Activated T-cell treated with anti-CD3 and anti-CD28 coated beads for 48 hours (primary cell): ENCODE measurements around the gene BMP6.

Experiments
- DNase-seq: peaks from one replicate; pipeline ENCODE4 v3.0.0-alpha.2; 2020; ENCODE audit warnings: low read depth

The BMP6 gene

GRCh38 chr6:7725849-7726415 is at the start of gene BMP6:
Gene BMP6, plus strand, starts transcription at chr6:7726099. Its CDS starts 857 bp downstream, at chr6:7726956.
- DNase-seq = peak; percentile 62

- no peak for DNase-seq
Observed at GRCh38 chr6:7677229-7677628, 48.7 kb upstream of the BMP6 start.

GRCh38 chr6:7680393-7681075 is 45.4 kb upstream of the BMP6 start:
- no peak for DNase-seq

DNA sequence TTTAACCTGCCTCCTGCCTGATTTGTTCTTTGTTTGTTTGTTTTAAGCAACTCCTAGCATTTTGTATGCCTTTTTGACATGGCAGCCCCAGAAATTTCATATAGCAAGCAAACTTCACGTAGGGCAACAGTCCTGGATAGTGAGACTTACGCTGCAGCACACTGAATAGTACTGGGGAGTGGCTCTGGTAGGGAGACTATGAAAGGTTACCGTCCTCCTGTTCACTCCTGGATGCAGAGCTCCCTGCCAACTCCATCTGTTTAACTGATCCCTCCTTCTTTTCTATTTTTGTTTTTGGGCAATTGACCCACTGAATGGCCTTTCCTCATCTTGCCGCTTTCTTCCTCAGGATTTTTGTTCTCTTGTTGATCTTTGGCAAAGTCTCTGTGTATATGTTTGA is 44.5 kb upstream of the BMP6 start:
- DNase-seq = no peak

DNA sequence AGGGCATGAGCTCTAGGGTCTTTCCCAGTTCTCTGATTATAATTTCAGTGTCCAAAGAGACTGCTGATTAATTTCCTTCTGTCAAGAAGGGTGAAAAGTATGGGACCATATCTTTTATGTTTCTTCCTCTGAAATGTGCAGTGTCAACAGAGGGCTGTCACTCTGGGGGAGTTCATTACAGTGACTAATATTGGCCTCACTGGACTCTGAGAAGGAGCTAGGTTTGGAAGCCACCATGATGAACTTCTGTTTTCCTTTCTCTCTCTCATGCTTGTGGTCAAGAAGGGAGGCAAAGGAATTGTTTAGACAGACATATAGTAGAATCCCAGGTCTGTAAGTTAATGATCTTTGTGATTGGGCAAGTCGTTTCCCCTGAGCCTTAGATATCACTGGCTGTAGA is 41.8 kb upstream of the BMP6 start:
- DNase-seq = no peak

DNA sequence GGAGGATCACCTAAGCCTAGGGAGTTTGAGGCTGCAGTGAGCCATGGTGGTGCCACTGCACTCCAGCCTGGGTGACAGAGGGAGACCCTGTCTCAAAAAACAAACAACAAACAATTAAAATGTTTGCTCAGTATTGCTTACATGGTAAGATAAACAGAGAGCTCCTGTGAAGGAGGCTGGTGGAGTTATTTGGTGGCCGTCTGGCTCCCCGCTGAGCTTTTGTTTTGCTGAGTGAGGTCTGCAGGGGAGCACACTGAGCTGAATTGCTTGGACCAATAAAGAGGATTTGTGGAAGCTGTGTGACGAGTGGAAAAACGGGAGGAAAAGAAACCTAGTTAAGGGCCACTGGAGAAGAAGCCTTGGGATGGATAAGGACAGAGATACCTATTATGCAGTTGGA is 41.1 kb upstream of the BMP6 start:
- DNase-seq = no peak

DNA sequence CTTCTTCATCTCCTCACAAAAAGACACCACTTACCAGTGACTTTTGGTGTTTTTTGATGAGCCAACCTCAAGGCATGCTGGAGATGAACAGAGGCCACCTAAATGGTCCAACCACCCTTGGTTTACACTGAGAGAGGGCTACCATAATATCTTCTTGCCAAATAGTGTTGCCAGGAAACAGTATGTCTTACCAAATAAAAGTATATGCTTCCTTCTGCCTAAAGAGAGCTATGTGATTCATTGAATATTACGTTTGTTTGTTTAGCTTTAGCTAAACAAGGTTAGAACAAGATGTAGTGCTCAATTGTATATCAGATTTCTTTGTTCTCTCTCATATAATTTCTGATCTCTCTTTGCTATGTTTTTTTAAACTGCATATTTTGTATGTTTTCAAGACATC is 40.6 kb upstream of the BMP6 start:
- no peak for DNase-seq

- DNase-seq = no peak
Observed at GRCh38 chr6:7687145-7688111, 38.5 kb upstream of the BMP6 start.

GRCh38 chr6:7691021-7691420 is 34.9 kb upstream of the BMP6 start:
- no peak for DNase-seq

DNA sequence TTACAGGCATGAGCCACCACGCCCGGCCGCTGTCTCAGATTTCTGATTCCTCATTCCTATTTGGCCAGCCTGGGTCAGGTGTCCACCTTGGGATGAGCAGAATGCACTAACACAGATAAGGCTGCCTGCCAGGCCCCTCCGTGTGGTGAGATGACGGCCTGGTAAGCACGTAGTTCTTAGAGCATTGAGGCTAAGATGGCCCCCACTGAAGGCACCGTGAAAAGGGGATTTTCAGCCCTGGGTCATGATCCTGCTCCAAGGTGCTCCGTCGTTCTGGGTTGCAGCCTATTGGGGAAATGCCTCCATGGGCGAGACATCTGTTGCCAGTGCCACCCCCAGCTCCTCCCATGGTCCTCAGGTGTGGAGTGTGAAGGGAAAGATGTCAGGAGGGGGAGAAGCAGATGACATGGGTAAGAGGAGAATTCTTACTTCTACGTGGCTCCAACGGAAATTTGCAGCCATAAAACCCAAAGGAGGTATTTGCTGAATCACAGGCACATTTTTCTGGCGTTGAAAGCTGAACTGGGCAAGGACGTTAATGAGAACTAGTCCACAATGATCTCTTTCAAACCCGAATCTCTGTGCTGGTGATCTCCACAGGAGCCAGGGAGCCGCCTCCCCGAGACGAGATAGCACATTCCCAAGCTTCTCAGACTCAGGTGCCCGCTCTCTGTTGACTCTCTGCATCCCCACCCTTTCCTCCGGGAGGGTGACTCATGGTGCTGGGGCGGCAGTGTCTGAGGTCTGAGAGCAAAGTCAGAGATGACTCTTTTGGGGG is 34.0 kb upstream of the BMP6 start:
- DNase-seq = no peak

DNA sequence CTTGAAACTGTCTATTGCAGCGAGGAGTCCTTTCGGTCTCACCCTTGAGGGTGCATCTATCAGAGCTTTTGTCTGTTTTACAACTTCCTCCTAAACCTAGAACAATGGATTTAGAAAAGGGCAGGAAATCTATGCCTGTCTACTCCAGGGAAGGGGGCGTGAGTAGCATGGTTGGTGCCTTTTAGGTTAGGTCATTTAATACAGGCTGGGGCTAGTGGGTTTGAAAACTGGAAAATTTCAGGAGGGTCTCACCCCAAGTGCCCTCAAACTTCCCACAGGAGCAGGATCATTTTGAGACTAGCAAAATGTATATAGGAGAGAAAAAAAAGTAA is 33.5 kb upstream of the BMP6 start:
- no peak for DNase-seq

- DNase-seq = no peak
Observed at GRCh38 chr6:7693827-7694226, 32.1 kb upstream of the BMP6 start.

- DNase-seq = no peak
Observed at GRCh38 chr6:7696061-7696460, 29.8 kb upstream of the BMP6 start.

GRCh38 chr6:7697432-7697819 is 28.5 kb upstream of the BMP6 start:
- DNase-seq = no peak

DNA sequence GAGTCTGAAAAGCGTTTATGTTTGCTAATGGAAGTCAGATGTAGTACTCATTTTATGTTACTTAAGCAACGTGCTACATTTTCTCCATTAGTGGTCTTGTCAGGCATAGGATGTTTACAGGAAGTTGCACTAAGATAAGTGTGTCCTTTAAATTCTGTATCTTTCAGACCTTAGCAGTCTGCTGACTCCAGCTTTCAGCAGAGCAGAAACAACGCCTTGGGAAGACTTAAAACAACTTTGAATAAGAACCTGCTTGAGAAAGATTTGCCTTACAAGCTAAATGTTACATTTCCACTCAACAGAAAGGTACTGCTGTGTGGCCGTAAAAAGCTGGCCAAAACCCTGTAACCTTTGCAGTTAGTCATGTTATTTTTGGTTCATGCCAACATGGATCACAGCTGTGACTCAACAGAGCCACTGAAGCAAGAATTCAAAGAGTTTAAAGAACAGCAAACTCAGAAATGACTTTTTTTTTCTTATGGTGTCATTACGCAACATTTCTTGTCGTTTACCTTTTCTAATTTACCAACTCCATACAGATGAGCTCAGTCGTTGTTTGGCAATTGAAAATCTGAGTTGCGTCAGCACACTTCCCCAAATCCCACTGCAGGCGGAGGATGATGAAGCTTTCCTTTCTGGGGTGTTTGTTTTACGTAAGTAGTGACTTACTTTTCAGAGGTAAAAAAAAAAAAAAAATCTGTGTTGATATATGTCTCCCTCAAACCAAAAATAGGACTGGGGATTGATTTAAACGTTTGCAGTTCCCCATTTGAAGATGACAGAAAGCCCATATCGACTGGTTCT is 27.9 kb upstream of the BMP6 start:
- no peak for DNase-seq

- DNase-seq = no peak
Observed at GRCh38 chr6:7701212-7701834, 24.6 kb upstream of the BMP6 start.

DNA sequence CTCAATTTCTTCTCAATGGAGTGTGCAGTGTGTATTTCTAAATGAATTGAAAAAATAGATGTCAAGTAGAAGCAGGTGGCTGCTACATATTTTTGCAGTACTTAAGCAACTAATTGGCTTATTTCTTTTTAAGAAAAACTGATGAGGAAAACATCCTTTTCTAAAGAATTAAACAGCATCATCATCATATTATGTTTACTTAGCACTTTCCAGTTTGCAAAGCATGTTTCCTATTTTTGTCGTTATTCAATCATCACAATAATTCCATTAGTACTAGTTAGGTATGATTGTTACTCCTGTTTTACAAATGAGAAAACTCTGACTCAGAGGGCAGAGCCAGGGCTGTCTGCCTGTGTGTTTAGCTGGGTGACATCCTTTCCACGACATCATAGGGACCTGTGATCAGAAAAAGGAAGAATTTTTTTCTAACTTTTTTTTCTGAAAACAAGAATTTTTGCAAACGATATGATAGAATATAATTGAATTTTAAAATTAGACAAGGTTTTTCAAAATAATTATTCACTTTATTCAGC is 22.7 kb upstream of the BMP6 start:
- no peak for DNase-seq

DNA sequence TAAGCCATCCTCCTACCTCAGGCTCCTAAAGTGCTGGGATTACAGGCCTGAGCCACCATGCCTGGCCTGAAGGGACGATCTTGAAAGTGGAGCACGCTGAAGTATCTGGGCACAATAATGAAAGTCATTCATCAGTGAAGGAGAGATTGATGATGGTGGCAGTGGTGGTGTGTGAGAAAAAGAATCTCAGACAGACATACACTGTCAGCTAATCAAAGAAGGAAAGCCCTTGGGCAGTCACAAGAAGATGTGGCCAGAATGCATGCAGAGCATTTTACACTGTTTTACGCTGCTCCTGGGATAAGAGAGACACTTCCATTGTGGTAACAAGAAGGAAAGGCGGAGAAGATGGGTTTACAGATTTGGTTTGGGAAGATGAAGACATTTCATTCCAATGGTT is 20.4 kb upstream of the BMP6 start:
- no peak for DNase-seq

DNA sequence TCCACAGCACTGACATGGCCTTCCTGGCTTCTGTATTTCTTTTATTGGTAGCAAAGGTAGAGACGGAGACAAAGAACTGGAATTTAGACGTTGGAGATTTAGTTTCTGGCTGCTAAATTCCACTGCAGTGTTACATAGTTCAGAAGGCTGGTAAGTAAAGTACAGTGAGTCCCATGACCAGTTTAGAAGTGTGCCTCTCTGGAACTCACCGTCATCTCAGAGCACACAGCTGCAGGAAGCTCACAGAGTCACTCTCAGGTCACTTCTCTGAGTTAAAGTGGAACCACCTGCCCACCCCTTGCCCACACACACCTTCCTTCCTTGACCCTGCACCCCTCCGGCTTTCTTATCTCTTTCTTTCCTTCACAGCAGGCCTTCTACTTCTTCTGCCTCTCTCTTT is 19.6 kb upstream of the BMP6 start:
- DNase-seq = no peak

GRCh38 chr6:7707787-7708186 is 18.1 kb upstream of the BMP6 start:
- DNase-seq = no peak

GRCh38 chr6:7719364-7719850 is 6.5 kb upstream of the BMP6 start:
- no peak for DNase-seq
